GM20000 (cell line): ENCODE data around the gene SLC7A7.
"Not testable (repeated sequence)": the region's sequence is repeated elsewhere in the genome, so short reads cannot be mapped to it uniquely, and the experiment has no call there.

ENCODE experiments used
- DNase-seq: peaks from one replicate; pipeline ENCODE4 v3.0.0; 2012; ENCODE audit warnings: low spot score
- TF ChIP-seq, protein P1 (sequence below): IDR thresholded peaks from 2 replicates; pipeline ENCODE4 v1.5.1; 2012; ENCODE audit warnings: mild to moderate bottlenecking, control low read depth; ENCODE audit errors: extremely low read depth, missing control alignments

Gene SLC7A7

GRCh38 chr14:22835505-22835904 is 20.3 kb upstream of the SLC7A7 start:
- TF ChIP-seq, protein P1, sequence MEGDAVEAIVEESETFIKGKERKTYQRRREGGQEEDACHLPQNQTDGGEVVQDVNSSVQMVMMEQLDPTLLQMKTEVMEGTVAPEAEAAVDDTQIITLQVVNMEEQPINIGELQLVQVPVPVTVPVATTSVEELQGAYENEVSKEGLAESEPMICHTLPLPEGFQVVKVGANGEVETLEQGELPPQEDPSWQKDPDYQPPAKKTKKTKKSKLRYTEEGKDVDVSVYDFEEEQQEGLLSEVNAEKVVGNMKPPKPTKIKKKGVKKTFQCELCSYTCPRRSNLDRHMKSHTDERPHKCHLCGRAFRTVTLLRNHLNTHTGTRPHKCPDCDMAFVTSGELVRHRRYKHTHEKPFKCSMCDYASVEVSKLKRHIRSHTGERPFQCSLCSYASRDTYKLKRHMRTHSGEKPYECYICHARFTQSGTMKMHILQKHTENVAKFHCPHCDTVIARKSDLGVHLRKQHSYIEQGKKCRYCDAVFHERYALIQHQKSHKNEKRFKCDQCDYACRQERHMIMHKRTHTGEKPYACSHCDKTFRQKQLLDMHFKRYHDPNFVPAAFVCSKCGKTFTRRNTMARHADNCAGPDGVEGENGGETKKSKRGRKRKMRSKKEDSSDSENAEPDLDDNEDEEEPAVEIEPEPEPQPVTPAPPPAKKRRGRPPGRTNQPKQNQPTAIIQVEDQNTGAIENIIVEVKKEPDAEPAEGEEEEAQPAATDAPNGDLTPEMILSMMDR: no peak
- DNase-seq: no peak

DNA sequence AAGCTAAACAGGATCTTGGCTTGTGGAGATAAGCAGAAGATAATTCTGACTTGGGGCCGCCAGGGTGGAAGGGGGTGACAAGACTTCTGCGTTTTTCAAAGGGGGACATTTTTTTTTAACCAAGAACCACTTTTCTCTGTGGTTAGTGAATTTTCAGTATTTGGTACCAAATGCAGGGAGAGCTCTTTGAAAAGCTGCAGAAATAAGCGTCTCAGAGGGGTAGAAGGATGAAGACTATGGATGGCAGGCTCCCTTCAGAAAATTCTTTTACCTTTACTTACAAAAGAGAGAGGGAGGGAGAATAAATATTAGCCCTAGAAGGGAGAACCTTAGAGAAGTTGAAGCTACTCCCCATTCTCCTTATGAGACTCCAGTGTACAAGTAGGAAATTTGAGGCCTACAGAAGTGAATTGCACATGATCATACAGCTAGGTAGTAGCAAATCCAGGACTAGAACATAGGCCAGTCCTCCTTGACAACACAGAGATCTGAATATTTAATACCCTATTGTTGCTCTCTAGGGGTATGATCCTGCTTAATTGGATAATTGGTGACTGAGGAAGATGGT is 15.3 kb upstream of the SLC7A7 start:
- TF ChIP-seq, protein P1: no peak
- no peak for DNase-seq

DNA sequence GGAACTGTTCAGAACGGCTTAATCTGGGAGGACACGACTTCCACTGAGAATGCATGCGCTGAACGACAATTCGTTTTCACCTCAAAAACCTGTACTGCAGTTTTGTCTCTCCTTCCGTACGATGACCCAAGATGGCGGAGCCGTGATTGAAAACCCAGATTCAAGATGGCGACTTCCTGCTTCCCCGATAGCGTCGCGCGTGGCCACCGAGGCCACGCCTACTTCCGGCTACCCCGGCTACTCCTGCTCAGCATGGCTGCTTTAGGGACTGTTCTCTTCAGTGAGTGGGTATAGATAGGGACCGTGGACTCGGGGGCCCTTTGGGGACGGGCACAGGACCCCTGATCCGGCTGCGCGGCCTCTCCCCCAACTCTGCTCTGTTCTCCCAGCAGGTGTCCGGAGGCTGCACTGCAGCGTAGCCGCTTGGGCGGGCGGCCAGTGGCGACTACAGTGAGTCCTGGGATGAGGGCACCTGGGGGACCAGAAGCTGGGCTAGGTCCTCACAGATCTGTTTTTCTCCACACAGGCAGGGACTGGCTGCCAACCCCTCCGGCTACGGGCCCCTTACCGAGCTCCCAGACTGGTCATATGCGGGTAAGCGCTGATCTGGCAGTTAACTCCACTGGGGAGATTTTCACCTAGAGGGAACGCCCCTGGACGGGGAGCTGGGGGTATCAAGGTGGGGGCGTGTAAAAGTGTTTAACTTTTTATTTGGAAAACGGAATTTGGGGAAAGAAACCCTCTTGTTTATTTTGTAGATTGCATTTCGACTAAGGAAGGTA is 14.6 kb upstream of the SLC7A7 start, which contains the start of gene MRPL52:
Gene MRPL52, plus strand, starts transcription at position 227 of the 782 bp plus-strand sequence. Its CDS starts 26 bp downstream, at position 253.
- TF ChIP-seq, protein P1: no peak
- DNase-seq: peak; percentile 91

GRCh38 chr14:22829076-22829660 is 13.9 kb upstream of the SLC7A7 start:
- DNase-seq: not testable (repeated sequence)

GRCh38 chr14:22824711-22825359 is 9.6 kb upstream of the SLC7A7 start:
- no peak for DNase-seq
- TF ChIP-seq, protein P1: no peak

GRCh38 chr14:22822571-22823098 is 7.4 kb upstream of the SLC7A7 start:
- TF ChIP-seq, protein P1: peak; percentile 91
- DNase-seq: peak; percentile 66

DNA sequence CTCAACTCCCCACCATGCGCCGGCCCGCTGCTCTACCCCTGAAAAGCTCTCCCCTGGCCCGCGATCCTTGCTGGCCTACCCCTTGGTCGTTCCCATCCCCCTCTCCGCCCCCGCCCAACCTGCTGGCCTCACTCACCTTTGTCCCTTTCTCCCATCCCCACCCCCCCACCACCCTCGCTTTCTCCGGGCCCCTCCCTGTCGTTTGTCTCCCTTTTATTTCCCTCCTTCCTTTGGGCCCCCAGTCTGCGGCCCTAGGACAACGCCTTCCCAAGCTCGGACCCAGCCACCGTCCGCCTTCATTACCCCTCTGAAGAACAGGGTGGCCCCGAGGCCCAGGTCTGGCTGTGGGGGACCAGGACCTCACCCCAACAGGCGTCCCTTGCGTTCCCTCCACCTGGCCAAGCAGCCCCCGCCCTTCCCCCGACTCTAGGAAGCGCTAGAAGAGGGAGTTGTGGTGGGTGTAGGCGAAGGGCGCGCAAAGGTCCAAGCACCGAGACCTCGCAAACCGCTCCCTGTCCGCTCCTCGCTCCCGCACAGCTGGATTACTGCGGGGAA is 6.9 kb upstream of the SLC7A7 start:
- no peak for DNase-seq
- TF ChIP-seq, protein P1: no peak
